Mesothelial cell of epicardium (in vitro differentiated cells): ENCODE data around the gene PHACTR3. TPM values are rescaled to one million over a fixed set of nuclear protein-coding genes. Genes with fewer than 3 reads are reported as not detected.

Experiments used
- DNase-seq, 2 experiments: peaks; one replicate each; pipeline ENCODE4 v3.0.0; 2021; ENCODE audit warnings: low spot score in 2 of 2; ENCODE audit not compliant: unreplicated experiment in 2 of 2
- H3K27ac Mint-ChIP-seq: 2 replicates; pipeline ENCODE4 v1.8.0; 2021; ENCODE audit warnings: mixed read lengths
- H3K27me3 Mint-ChIP-seq: 2 replicates; pipeline ENCODE4 v1.8.0; 2021; ENCODE audit warnings: low read depth, mixed read lengths
- H3K36me3 Mint-ChIP-seq: 2 replicates; pipeline ENCODE4 v1.8.0; 2021; ENCODE audit warnings: mixed read lengths
- H3K4me1 Mint-ChIP-seq: 2 replicates; pipeline ENCODE4 v1.8.0; 2021; ENCODE audit warnings: mixed read lengths
- H3K4me3 Mint-ChIP-seq: 2 replicates; pipeline ENCODE4 v1.8.0; 2021; ENCODE audit warnings: mild to moderate bottlenecking, moderate library complexity, mixed read lengths
- H3K9me3 Mint-ChIP-seq: 2 replicates; pipeline ENCODE4 v1.8.0; 2021; ENCODE audit warnings: mixed read lengths
- total RNA-seq: library from RNA; stranded (reverse); gene quantifications from 3 replicates; pipeline ENCODE4 v1.2.1, GENCODE V29; 2021
- TF ChIP-seq, protein P1 (sequence below): fragments of 200-600 bp; sonication (generic); IDR thresholded peaks from one replicate; pipeline ENCODE4 v1.5.0; 2021; ENCODE audit warnings: antibody characterized with exemption; ENCODE audit not compliant: unreplicated experiment

PHACTR3 gene
- total RNA-seq, 1 donor from 2014 or later, result 0.16 TPM

DNA sequence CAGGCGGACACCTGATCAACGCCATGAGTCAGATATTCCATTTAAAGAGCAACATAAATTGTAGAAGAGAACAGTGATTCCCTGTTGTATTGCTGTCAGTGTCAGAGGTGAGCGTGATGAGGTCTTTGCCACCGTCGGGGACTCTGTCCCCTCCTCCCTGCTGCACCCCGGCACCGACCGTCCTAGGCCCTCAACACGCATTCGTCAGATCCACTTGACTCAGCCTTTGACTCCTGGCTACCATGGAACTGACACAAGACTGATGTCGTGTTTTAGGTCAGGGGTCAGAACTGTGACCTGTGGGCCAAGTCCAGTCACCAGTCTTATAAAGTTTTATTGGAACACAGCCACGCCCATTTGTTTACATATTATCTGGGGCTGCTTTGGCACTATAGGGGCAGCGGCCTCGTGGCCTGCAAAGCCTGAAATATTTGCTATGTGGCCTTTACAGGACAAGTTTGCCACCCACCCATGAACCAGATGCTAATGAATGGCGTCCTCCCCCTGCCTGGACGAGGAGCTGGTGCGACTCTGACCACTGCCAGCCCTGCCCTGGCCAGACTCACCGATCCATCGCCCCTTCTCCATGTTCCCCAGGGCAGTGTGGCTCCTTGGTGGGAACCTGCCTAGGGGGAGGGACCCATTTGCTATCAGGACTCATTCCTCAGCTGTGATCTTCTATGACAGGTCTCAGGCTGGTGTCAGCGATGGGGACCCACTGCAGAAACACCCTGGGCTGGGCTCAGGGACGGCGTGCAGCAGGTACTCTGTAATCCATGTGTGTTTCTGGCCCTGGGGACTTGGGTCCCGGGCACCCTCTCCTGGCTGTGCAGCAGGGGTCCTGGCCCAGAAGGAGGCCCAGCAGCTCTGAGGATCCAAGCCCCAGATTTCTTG lies 37.5 kb upstream of the PHACTR3 start:
- H3K4me3 Mint-ChIP-seq, result no peak overlapping the region
- H3K36me3 Mint-ChIP-seq, result no peaks in the 10 kb centered on the region
- no peak overlapping the region for H3K27ac Mint-ChIP-seq
- no peaks in the 10 kb centered on the region for H3K9me3 Mint-ChIP-seq
- no peak for DNase-seq
- peaks cover under 1% of the 10 kb centered on the region for H3K4me1 Mint-ChIP-seq
- TF ChIP-seq, protein P1, sequence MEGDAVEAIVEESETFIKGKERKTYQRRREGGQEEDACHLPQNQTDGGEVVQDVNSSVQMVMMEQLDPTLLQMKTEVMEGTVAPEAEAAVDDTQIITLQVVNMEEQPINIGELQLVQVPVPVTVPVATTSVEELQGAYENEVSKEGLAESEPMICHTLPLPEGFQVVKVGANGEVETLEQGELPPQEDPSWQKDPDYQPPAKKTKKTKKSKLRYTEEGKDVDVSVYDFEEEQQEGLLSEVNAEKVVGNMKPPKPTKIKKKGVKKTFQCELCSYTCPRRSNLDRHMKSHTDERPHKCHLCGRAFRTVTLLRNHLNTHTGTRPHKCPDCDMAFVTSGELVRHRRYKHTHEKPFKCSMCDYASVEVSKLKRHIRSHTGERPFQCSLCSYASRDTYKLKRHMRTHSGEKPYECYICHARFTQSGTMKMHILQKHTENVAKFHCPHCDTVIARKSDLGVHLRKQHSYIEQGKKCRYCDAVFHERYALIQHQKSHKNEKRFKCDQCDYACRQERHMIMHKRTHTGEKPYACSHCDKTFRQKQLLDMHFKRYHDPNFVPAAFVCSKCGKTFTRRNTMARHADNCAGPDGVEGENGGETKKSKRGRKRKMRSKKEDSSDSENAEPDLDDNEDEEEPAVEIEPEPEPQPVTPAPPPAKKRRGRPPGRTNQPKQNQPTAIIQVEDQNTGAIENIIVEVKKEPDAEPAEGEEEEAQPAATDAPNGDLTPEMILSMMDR, result no peak
- H3K27me3 Mint-ChIP-seq, result peaks cover 43% of the 10 kb centered on the region

DNA sequence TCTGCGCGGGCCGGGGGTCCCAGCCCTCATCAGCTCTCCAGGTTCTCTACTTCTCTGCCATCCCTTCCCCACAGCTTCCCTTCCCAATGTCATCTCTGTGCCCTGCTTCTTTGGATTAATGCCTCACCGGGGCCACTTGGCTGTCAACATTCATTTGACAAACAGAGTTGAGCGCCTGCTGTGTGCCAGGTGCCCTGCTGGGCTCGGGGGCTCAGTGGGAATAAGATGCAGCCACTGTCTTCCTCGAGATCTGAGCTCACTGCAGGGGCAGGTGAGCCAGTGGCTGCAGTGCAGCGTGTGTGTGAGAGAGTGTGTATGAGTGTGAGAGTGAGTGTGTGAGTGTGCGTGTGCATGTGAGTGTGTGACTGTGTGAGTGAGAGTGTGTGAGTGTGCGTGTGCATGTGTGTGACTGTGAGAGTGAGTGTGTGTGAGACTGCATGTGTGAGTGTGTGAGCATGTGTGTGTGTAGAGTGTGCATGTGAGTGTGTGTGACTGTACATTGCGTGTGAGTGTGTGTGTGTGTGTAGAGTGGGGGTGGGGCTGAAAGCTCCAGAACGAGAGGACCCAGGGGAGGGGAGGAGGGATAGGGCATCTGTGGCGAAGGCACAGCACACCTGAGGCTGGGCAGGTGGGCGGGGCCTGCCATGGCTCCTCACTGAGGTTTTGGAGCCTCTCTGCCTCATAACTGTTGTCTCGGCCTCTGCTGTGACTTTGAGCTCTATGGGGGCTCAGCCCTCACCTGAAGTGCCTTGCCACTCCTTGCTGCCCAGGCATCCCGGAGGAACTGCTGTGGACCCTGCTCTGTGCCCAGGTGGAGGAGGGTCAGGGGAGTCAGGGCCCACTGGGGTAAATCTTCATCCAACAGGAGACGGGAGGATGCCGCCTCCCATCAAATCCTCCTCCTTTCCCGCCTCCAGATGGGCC lies 36.5 kb upstream of the PHACTR3 start:
- H3K4me3 Mint-ChIP-seq, result no peak overlapping the region
- H3K4me1 Mint-ChIP-seq, result peaks cover 4% of the 10 kb centered on the region
- TF ChIP-seq, protein P1, result no peak
- no peaks in the 10 kb centered on the region for H3K9me3 Mint-ChIP-seq
- H3K27ac Mint-ChIP-seq, result no peak overlapping the region
- H3K36me3 Mint-ChIP-seq, result no peaks in the 10 kb centered on the region
- peaks cover 37% of the 10 kb centered on the region for H3K27me3 Mint-ChIP-seq
- DNase-seq, result no peak

DNA sequence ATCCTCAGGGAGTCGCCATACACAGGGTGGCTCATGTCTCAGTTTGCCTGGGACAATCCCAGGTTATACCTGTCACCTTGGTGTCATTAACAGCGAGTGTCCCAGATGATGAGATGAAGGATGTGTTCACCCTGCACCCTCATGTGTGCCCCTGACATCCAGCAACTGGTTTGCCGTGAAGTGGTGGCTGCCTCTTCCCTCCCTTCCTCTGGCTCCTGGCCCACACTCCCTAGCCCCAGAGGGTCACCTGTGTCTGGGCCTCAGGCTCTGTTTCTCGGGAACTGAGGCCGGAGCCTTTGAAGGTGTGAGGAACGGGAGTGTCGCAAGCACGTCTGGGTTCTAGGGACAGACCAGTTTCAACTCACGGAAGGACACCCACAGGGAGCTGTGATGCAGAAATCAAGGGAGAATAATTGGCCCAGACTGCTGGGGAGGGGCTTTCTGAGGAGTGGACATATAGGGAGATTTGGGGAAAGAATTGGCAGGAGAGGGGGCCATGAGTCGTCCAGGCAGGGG lies 35.8 kb upstream of the PHACTR3 start:
- Mint-ChIP-seq H3K27me3 (peaks cover 42% of the 10 kb centered on the region), H3K27ac (no peak overlapping the region), H3K4me3 (no peak overlapping the region), H3K36me3 (no peaks in the 10 kb centered on the region), H3K9me3 (no peaks in the 10 kb centered on the region), H3K4me1 (peaks cover 4% of the 10 kb centered on the region)
- TF ChIP-seq, protein P1, result no peak
- no peak for DNase-seq

DNA sequence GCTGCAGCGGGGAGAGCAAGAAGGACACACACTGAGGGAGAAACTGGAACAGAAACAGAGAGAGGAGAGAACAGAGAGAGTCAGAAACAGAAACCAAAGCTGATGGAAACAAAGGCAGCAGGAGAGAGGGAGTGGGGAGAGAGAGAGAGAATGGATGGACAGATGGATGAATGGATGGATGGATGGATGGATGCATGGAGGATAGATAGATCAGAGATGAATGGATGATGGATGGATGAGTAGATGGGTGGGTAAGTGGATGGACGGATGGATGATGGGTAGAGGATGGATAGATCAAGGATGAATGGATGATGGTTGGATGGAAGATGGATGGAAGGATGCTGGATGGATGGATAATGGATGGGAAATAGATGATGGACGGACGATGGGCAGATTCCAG lies 35.0 kb upstream of the PHACTR3 start:
- H3K36me3 Mint-ChIP-seq, result no peaks in the 10 kb centered on the region
- TF ChIP-seq, protein P1, result no peak
- no peak for DNase-seq
- peaks cover 49% of the 10 kb centered on the region for H3K27me3 Mint-ChIP-seq
- no peaks in the 10 kb centered on the region for H3K9me3 Mint-ChIP-seq
- H3K27ac Mint-ChIP-seq, result no peak overlapping the region
- no peak overlapping the region for H3K4me3 Mint-ChIP-seq
- H3K4me1 Mint-ChIP-seq, result peaks cover 4% of the 10 kb centered on the region

DNA sequence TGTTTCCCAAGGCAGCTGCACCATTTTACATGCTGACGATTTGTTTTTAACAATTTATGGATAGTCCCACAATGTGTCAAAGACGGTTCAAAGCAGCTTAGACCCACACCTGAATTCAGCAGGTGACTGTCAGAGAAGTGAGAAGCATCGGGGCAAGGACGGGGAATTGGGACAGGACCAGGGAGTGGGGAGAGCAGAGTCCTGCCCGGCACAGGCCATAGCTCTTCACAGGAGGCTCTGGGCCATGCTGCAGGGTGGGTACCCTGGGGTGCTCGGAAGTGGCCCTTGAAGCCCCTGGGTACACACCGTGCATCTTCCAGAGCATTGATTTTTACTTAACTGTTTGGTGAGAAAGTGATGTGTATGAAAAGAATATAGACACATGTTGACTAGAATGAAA lies 33.2 kb upstream of the PHACTR3 start:
- no peak for DNase-seq
- peak overlapping the region; percentile 57 for H3K4me3 Mint-ChIP-seq

More for the DNA sequence above, 33.2 kb upstream of the PHACTR3 start:
- TF ChIP-seq, protein P1, result no peak
- no peaks in the 10 kb centered on the region for H3K9me3 Mint-ChIP-seq
- H3K4me1 Mint-ChIP-seq, result peaks cover 4% of the 10 kb centered on the region
- H3K27me3 Mint-ChIP-seq, result peaks cover 68% of the 10 kb centered on the region
- no peaks in the 10 kb centered on the region for H3K36me3 Mint-ChIP-seq
- no peak overlapping the region for H3K27ac Mint-ChIP-seq
